GM12892 (cell line): ENCODE data around the gene NDUFA13.

Experiments
- DNase-seq: peaks from one replicate; pipeline ENCODE4 v3.0.0; 2011; ENCODE audit not compliant: insufficient read length
- FAIRE-seq: peaks from 2 replicates; lab custom pipeline; 2011; peaks lifted over from hg19 to GRCh38; lab: Jason Lieb, UNC
- POLR2A ChIP-seq: IDR thresholded peaks from 2 replicates; pipeline ENCODE4 v1.6.1; 2011; ENCODE audit warnings: low read depth, low read length, control low read depth
- POLR2AphosphoS5 ChIP-seq: IDR thresholded peaks from 2 replicates; pipeline ENCODE4 v1.6.1; 2011; ENCODE audit warnings: low read depth, low read length, control low read depth
- TAF1 ChIP-seq: IDR thresholded peaks from 2 replicates; pipeline ENCODE4 v1.6.1; 2011; ENCODE audit warnings: low read depth, mild to moderate bottlenecking, control low read depth, low read length, borderline replicate concordance

NDUFA13 gene

GRCh38 chr19:19482809-19483596 lies 33.0 kb upstream of the NDUFA13 start:
- FAIRE-seq (no peak), DNase-seq (no peak)
- TF ChIP-seq TAF1 (no peak), POLR2A (no peak), POLR2AphosphoS5 (no peak)

GRCh38 chr19:19485161-19485997 lies 30.6 kb upstream of the NDUFA13 start:
- TF ChIP-seq TAF1 (no peak), POLR2AphosphoS5 (no peak), POLR2A (no peak)
- FAIRE-seq (no peak), DNase-seq (no peak)

- TF ChIP-seq POLR2AphosphoS5: no peak
- TF ChIP-seq TAF1: no peak
- TF ChIP-seq POLR2A: no peak
- FAIRE-seq (no peak), DNase-seq (no peak)
Observed at GRCh38 chr19:19485998-19486290, 30.1 kb upstream of the NDUFA13 start.

DNA sequence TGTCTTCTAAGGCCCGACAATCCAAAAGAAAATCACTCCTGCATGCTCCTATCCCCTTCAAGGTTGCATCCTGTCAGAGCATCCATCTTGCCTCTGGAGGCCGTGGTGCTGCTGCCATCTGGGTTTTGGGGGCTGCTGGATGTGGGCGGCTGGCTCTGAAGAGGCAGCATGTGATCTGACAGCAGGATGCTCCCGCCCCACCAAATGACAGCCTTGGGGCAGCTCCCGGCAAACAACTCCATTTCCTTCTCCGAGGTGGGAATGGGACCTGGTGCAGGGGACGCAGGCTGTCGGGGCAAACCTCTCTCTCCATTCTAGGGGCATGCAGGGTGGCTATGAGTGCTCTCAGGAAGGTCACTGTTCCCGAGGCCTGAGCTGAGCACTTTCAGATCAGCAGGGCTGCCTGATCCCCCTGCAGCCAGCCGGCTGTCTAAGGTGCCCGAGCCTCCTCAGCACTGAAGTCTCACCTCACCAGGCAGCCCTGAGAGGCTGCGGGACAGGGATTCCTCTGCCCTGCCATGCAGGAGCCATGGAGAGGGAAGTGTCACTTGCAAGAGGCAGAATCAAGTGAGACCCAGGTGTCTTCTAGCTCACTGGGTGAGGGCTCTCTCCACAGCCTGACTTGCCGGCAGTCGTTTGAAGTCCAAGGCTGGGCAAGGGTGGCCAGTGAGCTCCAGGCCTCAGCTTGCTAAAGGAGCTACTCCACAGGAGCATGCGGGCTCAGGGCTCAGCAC lies 29.5 kb upstream of the NDUFA13 start:
- no peak for FAIRE-seq

DNA sequence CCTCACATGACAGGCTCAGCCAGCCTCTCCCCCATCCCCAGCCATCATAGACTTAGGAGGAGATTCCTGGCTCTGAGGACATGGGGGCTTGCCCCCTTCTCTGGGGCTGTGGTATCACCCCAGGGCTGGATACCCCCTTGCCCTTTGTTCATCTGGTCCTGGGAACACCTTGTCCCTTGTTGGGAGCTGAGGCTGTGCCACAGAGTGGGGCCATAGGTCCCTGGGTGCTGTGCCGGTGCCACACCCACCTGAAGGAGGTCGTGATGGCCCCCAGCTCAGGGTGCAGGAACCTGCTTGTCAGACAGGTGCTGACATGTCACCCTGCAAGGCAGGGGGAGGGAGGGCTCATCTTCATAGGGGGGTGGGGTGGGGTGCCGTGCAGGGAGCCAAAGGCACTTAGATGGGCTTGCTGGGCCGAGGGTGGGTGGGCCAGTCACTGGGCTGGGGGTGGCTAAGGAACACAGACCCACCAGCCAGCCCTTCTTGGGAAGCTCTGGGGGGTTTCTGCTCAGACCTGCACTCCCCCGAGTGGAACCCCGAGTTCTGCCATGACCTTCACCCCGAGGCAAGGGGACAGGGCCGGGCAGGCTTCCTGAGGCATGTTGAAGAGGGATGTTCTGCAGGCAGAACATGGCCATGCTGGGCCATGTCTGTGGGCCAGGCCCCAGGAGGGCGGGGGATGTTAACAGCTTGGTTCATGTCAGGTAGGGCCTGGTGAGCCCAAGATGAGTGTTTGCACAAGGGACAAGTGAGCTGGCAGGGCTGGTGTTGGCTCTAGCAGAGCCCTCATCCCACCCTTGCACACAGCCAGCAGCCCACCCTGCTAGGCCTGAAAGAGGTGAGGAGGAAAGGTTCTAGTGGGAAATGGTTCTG lies 28.7 kb upstream of the NDUFA13 start:
- DNase-seq (no peak), FAIRE-seq (no peak)
- TF ChIP-seq POLR2AphosphoS5: no peak
- TF ChIP-seq POLR2A: no peak
- TF ChIP-seq TAF1: no peak

More for the DNA sequence above, 29.5 kb upstream of the NDUFA13 start:
- no peak for DNase-seq
- TF ChIP-seq POLR2A: no peak
- TF ChIP-seq POLR2AphosphoS5: no peak
- no peak for TF ChIP-seq TAF1

- TF ChIP-seq POLR2AphosphoS5 (no peak), TAF1 (no peak), POLR2A (no peak)
- no peak for FAIRE-seq
- no peak for DNase-seq
Observed at GRCh38 chr19:19487950-19488874, 27.8 kb upstream of the NDUFA13 start.

DNA sequence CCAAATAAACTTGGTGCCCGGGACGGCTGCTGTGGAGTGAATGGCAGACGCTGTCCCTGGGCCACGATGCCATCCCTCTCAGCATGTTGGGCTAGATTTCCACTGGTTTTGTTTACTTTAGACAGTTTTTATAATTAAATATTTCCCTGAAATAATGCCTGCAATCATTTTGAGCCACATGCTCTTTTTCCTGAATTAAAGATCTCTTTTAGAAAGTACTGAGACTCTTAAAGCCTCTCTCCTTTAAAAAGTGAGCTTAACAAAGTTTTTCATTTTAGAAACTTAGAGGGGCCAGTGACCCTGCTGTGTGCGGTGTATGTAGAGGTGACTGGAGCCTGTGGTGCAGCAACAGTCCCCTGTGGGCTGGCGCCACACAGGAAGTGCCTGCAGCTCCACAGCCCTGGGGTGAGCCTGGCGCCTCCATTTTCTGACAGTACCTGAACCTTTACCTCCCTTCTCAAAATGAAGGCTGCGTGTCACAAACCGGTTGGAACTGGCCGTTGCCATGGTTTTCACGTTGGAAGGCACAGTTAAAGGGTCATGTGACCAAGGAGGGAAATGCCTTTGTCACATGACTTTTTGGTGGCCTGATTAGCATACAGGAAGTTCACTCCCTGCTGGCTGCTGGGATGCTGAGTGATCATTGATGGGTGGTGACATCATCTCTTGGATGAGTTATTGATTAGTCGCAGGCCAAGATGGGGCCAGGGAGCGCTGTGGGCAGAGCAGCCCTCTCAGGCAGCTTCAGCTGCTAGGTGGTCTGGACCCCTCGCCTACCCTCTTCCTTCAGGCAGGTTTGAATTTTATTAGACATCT lies 26.9 kb upstream of the NDUFA13 start:
- TF ChIP-seq TAF1: peak; percentile 48; the same call in 1 of the 2 replicates
- peak; percentile 68 for TF ChIP-seq POLR2A
- TF ChIP-seq POLR2AphosphoS5: peak; percentile 56; the same call in 1 of the 2 replicates
- DNase-seq: peak; percentile 56
- FAIRE-seq: peak; percentile 83

GRCh38 chr19:19489804-19490204 lies 26.2 kb upstream of the NDUFA13 start:
- no peak for FAIRE-seq
- no peak for DNase-seq
- TF ChIP-seq POLR2A (no peak), TAF1 (no peak), POLR2AphosphoS5 (no peak)
